Measurements from ENCODE around the gene ZNF778.

GRCh38 chr16:89174877-89175276 is 42.6 kb upstream of the ZNF778 start:
- TF ChIP-seq CTCF (IDR thresholded peaks at IDR 0.05) (no peak), POLR2A (IDR thresholded peaks at IDR 0.05) (no peak)
